KOPT-K1 (cell line): ENCODE results near the gene PIGQ.

Source experiments
- H3K27ac ChIP-seq: fragments of 200-600 bp; sonication (generic); 2 replicates; pipeline ENCODE4 v1.5.1; 2016; ENCODE audit warnings: antibody characterized with exemption, mild to moderate bottlenecking, low read depth, low read length; ENCODE audit not compliant: poor library complexity, severe bottlenecking
- H3K36me3 ChIP-seq: fragments of 200-600 bp; sonication (generic); 2 replicates; pipeline ENCODE4 v1.5.1; 2017; ENCODE audit warnings: antibody characterized with exemption, mild to moderate bottlenecking, low read length, moderate library complexity; ENCODE audit not compliant: insufficient read depth
- H3K9me3 ChIP-seq: fragments of 200-600 bp; sonication (generic); 2 replicates; pipeline ENCODE4 v1.5.1; 2017; ENCODE audit warnings: antibody characterized with exemption, low read length, mild to moderate bottlenecking; ENCODE audit not compliant: insufficient read depth, poor library complexity, severe bottlenecking

PIGQ gene

GRCh38 chr16:633336-634050 is 63.7 kb downstream of the PIGQ start:
- peaks cover 16% of the 10 kb centered on the region; the same call in 1 of the 2 replicates for H3K36me3 ChIP-seq
- no peaks in the 10 kb centered on the region for H3K9me3 ChIP-seq
- H3K27ac ChIP-seq, result no peak overlapping the region
